HG02571 (cell line): ENCODE results near the gene PRKCH.

Source experiments
- ATAC-seq: cut with Tn5 transposase; IDR thresholded peaks from one replicate; pipeline ENCODE4 v1.9.1; 2021; ENCODE audit warnings: mild to moderate bottlenecking, moderate library complexity; ENCODE audit not compliant: unreplicated experiment

The PRKCH gene

DNA sequence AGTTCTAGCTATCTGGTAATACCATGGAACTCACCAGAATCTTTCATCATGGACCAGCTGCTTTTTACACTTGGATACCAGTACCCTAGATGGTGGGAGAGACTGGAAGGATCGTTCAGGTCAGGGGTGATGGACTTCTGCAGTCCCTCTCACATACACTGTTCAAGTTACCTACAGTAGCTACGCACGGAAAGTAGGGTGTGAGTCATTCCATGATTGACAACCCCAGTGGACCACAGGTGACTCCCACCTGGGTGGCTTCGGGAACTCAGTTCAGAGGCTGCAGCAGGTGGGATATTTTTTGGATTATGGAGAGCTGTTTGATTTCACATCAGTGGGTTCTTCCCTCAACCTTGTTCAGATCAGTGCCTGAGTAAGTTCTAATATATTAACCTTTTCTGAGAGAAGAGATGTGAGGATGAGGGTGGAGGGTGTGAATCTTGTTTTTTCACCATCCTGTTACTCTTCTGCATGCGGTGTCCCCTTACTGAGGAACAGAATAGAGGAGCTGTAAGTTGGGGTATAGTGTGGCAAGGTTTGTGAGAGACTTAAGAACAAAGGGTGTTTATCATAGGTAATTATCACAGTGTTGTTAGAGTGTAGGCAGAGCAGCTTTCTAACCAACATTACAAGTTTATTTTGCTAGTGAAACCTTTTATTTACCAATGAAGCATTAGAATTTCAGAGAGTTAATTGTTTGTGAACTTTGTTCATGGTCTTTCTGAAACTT, 39.6 kb downstream of the PRKCH start:
- no peak for ATAC-seq

DNA sequence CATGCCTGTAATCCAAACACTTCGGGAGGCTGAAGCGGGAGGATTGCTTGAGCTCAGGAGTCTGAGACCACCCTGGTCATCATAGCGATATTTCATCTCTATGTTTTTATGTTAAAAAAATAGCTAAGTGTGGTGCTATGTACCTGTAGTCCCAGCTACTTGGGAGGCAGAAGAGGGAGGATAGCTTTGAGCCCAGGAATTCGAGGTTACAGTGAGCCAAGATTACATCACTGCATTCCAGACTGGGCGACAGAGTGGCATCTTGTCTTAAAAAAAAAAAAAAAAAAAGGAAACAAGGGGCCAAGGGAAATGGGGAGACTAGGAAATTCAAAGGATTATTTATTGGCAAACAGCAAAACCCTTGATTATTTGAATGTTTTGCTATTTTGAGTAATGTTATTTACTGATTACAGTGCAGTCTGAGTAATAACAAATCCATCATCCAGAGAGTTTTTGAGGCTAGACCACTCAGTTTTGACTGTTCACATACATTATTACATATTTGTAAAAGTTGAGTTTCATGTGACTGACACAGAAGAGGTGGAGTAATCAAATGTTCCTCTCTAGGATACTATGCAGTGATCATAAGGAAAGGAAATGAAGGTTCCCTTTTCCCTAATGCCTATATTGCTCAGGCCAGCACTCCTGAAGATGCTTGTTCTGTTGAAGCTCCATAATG, 40.8 kb downstream of the PRKCH start:
- ATAC-seq = no peak

DNA sequence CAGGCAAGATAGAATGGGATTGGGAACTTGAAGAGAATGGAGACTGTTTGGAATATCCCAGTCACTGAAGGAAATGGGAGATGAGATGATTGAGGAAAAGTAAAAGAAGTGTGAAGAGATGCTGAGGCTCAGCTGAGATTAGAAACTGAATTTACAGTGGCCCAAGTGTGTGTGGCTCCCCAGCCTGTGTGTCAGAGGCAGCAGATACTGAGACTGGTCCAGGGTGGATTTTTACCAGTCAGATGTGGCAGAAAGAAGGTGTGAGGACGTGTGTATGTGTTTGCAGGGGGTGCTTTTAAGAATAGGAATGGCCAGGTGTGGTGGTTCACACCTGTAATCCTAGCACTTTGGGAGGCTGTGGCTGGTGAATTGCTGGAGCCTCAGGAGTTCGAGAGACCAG, 42.9 kb downstream of the PRKCH start:
- ATAC-seq = no peak

DNA sequence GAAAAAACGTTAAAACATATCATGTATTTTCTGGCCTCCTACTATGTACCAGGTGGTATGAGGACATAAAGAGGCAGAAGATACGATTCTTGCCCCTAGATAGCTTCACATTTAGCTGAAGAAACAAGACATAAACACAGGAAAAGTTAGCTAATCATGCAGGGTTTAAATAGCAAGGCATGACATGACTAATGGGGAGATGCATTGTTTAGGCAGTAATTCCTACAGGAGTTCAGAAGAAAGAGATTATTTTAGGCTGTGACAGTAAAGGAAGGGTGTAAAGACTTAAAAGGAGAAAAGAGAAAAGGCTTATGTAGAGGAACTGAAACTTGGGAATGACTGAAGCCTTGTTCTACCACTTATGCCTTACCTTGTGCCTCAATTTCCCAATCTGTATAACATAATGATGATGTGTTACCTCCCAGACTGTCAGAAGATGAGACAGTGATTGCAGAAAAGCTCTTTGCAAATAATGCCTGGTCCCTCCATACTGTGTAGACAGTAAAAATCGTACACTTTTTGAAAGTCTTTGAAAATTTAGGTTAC, 44.4 kb downstream of the PRKCH start:
- no peak for ATAC-seq

DNA sequence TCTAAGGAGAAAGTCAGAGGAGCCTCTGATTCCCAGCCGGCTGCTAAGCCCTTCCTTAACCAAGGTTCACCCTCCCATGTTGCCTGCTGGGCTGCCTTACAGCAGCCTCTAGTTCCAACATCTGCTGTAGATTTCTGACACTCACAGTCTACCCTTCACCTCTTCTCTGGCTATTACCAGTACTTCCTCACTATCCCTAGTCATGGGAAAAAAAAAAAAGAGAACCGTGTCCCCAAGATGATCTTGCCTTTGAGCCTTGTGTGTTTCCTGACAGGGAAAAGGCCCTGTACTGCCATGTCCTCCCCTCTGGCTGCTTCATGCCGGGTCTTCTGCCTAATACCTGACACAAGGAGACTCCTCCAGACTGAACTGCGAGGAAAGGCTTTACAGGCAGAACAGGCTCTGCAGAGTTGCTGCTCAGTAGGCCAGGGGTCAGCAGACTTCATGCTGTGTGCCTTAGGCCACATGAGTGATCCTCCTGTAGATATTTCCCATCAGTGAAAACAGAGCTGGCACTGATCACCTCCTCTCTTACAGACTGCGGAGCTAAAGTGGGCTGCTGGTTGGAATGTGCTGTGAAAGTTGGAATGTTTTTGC, 46.8 kb downstream of the PRKCH start:
- ATAC-seq = no peak

DNA sequence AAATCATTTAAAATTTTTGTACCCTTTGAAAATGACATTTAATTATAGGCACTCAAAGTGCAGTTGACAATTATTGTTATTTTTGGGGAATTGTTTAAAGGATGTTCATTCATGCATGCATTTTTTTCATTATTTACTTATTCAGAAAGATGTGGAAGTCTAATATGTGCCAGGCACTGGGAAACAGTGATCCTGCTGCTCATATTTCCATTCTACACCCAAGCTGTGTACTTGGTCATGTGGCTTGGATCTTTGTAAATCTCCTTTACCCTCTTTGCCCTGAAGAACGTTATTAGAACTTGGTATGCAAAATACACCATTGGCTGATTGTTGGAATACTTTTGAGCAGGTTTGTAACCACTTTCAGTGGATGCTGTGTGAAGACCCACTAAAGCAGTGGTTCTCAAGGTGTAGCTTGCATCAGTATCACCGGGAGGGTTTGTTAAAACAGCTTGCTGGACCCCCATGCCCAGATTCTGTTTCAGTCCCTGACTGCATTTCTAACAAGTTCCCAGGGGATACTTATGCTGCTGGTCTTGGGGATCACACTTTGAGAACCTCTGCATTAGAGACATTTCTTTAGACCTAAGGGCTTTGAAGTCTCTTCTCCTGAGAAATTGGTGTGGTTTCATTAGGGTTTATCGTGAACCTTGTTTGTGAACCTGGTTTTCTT, 47.5 kb downstream of the PRKCH start:
- no peak for ATAC-seq

DNA sequence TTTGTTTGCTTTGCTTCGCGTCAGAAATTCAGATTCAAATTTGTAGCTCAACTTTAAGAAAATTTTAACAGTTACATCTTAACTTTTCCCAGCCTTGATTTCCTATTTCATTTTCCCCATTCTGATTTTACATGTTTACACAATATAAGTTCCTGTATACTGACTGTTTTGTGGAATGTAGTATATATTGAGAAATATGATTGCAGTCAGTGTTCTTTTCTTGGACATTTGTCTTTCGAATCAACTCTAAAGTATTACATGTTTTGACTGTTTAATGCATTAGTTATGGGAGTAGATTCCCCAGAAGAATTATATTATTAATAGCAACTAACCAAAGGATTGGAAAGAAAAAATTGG, 48.1 kb downstream of the PRKCH start:
- ATAC-seq = no peak

DNA sequence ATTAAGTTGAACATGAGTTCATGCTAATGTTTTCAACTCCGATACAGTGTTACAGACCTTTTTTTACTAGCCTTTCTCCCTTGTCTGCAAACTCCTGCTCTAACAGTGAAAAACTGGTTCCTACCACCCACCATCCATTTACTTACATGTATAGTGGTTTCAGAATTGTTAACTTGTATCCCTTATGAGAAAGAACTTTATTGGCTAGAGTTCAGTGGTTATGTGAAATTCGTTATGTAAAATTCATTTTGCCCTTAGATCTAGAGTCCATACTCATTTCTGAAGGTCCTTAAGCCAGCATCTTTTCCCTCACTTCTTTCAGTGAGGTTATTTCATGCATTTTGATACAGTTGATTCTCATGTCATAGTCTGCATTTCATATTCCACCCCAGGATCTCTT, 51.0 kb downstream of the PRKCH start:
- ATAC-seq = no peak

DNA sequence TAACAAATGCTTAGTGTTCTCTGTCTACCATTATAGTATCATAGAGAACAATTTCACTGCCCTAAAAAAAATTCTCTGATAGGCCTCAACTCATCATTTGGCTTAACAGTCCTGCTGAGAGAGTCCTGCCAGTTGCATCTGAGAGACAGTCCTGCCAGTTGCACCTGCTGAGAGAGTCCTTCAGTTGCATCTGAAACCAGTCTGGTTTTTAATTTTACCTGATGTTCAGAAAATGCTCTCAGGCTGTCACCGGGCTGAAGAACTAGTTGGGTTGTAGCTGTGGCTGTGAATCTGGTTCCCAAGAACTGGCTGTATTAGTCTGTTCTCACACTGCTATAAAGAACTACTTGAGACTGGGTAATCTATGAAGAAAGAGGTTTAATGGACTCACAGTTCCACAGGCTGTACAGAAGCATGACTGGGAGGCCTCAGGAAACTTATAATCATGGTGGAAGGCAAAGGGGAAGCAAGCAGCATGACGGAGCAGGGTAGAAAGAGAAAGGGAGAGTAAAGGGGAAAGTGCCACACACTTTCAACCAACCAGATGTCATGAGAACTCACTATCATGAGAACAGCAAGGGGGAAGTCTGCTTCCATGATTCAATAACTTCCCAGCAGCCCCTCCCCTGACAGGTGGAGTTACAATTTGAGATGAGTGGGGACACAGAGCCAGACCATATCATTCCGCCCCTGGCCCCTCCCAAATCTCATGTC, 51.6 kb downstream of the PRKCH start:
- no peak for ATAC-seq

DNA sequence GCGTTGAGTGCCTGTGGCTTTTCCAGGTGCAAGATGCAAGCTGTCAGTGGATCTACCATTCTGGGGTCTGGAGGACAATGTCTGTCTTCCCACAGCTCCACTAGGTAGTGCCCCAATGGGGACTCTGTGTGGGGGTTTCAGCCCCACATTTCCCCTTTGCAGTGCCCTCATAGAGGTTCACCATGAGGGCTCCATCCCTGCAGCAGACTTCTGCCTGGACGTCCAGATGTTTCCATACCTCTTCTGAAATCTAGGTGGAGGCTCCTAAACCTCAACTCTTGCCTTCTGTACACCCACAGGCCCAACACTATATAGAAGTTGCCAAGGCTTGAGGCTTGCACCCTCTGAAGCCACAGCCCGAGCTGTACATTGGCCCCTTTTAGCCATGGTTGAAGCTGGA, 52.9 kb downstream of the PRKCH start:
- ATAC-seq = no peak

DNA sequence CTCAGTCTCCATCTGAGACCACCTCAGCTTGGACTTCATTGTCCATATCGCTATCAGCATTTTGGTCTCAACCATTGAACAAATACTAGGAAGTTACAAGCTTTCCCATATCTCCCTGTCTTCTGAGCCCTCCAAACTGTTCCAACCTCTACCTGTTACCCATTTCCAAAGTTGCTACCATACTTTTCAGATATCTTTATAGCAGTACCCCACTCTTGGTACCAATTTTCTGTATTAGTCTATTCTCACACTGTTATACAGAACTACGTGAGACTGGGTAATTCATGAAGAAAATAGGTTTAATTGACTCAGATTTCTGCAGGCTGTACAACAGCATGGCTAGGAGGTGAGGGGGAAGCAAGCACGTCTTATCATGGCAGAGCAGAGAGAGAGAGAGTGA, 53.8 kb downstream of the PRKCH start:
- ATAC-seq = no peak

DNA sequence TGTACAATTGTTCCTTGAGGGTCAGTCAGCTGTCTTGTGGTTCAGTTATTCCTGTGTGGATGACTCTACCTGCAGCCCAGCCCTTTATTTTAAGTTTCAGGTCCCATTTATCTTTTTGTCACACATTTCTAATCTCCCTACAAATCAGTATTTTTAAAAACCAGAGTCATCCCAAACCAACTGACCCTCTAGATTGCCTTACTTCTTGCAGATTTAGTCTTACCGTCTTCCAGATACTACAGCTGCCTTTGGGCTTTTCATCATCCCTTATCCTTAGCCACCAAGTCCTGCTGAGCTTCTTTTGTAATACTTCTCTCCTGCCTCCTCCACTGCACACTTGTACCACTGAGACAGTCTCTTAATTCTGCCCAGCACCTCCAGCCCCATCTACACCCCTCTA, 54.9 kb downstream of the PRKCH start:
- ATAC-seq = no peak

DNA sequence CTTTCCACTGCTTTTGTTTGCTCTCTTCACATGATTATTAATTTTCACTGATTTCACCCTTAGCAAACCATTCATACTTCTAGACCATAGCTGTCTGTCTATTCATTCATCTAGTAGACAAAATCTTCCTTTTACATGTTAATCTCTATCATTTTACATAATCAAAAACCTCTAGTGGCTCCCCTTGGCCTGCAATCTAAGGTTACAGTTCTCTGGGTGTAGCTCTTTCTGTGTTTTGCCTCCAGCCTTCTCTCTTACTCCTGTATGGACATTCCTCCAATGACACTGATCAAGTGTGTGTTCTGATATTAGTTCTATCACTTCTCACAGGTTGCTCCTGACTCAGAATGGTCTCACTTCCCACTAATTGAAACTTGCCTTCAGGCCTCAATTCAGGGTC, 56.4 kb downstream of the PRKCH start:
- ATAC-seq = no peak

DNA sequence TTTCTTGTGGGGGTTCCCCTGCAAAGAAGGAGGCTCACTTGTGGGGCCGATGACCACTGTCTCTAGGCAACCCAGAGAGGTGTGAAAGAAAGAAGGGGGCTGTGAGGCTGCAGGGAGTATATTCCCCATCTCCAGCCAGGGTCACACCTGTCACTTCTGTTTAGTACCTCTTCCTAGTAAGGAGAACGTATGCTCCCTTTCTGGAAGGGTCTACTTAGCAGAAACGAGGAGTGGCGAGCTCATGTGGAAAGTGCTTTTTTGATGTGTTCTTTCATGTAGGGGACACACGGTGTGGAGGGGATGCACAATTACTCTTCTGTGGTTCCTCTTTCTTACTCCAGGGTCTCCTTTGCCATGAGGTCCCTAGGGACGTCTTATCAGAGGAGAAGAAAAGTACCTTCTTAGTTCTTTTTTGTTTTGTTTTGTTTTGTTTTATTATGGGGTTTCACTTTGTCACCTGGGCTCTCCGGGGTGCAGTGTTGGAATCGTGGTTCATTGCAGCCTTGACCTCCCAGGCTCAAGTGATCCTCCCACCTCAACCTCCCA, 58.3 kb downstream of the PRKCH start:
- no peak for ATAC-seq

DNA sequence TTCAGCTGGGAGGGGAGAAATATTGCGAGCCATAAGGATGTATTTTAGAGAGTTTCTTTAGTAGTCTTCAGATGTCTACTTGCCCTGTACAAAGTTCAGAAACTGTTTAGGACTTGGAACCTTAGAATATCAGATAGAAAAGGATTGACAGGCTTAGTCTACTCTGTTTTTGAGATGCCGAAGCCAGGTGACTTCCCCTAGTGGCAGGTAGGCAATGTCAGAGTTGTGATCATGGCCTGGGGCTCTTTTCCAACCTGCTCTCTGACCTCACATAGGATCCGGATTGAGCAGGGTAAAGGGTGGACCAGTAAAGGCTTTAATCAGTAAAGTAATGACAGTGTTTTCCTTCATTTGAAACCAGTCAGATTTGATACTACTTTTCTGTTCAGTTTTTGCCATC, 59.6 kb downstream of the PRKCH start:
- no peak for ATAC-seq

DNA sequence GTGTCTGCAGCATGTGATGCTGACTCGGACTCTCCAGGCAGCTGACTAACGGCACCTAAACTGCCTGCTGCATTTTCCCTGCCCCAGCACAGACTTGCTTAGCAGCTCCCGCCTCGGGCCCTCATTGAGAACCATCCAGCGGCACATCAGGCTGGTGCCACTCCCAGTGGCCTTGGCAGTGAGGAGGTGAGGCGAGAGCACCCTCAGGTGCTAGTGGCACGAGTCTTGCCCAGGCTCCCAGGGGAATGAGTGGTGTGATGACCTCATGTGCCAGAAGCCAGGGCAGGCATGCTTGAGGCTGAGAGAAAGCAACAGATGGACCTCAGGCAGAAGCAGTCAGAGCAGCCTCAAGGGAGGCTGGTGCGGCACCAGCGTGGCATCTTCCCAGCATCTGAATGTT, 60.2 kb downstream of the PRKCH start:
- no peak for ATAC-seq

DNA sequence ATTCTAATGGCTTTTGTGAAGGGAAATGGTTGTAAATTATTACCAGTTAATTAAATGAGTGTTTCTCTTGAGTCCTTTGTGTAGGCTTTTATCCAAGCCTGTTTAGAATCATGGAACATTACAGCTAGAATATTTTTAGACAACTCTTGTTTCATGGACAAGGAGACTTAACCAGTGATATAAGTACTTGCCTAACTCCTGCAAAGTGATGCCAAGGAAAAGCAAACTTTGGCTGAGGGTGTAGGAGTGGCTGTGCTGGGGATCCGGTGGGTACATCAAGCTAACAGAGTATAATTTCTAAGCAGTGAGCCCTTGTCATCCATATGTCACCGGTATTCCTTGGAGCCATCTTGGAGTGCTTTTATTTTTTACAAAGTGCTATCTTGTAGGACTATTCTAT, 61.5 kb downstream of the PRKCH start:
- ATAC-seq = no peak

DNA sequence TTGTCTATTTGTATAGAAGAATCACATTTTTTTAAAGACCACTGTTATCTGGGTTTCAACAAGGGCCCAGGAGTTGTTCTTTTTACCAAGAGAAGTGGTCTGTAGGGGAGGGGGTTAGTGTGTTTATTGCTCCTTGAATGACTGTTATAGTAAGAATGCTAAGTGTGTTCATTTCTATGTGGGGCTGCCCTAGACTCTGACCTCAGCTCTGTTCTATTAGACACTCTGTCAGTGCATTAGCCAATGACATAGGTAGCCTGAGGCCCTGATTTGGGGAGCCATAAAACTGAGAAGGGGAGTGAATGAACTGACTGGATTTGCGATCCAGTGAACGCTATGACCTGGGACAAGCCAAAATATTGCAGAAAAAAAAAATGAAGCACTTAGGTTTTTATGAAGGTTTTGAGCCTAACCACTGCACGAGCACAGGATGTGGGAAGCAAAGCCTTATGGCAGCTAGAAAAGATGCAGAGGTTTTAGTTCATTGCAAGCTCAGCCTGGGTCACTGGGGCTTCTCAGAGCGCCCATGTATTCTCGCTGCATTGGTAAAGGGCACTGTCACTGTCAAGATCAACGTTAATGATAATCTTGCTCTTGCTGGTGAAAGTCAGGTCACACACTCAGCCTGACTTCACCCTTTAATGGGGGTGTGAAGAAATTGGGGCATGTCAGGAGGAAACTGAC, 63.8 kb downstream of the PRKCH start:
- no peak for ATAC-seq

DNA sequence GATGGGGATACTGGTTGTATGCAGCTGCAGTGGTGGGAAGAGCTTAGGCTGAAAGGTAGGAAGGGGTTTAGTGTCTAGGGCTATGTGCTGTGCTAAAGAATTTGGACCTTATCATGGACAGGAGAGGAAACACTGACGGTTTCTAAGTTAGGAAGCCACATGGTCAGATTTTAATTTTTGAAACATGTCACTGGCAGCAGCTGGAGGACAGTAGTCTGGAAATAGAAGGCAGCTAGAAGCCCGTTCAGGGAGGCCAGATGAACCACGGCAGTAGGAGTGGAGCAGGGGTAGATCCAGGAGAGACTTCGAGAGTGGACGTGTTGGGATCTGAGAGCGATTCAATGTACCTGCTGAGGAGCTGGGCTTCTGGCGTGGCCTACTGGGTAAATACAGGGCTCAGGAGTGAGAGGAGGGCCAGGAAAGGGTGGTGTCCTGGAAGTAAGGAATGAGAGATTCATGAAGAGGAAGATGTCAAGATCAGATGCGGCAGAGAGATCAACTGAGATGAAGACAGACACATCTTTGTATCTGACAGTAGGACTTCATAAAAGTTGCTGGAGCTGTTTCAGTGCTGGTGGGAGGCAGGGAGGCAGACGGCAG, 64.9 kb downstream of the PRKCH start:
- no peak for ATAC-seq

DNA sequence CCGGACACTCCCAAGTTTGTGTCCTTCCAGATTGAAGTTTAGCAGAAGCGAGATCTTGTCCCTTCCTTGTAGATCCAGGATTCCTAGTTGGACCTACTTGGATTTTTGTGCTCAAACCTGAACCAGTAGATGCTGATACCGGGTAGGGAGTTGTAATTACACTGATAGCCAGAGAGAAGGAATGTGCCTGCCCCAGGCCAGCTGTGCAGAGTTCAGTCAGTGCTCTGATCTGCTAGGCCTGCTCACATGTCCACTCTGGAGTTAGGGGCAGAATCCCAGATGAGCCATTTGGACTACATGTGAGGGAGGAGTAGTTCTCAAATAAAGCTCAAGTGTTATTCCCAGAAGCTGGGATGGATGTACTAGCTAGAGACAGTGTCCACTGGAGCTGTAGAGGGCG, 65.7 kb downstream of the PRKCH start:
- ATAC-seq = no peak
